SK-N-SH (cell line): ENCODE measurements around the gene SMYD2. TPM values are rescaled to one million over a fixed set of nuclear protein-coding genes. Genes with fewer than 3 reads are reported as not detected.

Source experiments
- CTCF ChIA-PET: fragments of 300-600, 350-600 bp; formaldehyde crosslinking; extraction: SDS; loops from one replicate; lab custom pipeline; 2021; lab: Yijun Ruan, JAX
- POLR2A ChIA-PET: fragments of 350-600 bp; sonication (Branson Sonifier 250); formaldehyde crosslinking; extraction: SDS; loops from one replicate; lab custom pipeline; 2020; ENCODE audit warnings: antibody characterized with exemption, inconsistent platforms; lab: Yijun Ruan, JAX
- DNase-seq: peaks from one replicate; pipeline ENCODE4 v3.0.0; 2012
- H2AFZ ChIP-seq: fragments of 200-600 bp; sonication (generic); 2 replicates; pipeline ENCODE4 v1.8.1; 2016; ENCODE audit warnings: antibody characterized with exemption, mild to moderate bottlenecking, low read depth
- H3F3A ChIP-seq: fragments of 200-600 bp; sonication (generic); replicated peaks from 2 replicates; pipeline ENCODE3; 2016; ENCODE audit warnings: antibody characterized with exemption, mild to moderate bottlenecking; ENCODE audit not compliant: insufficient read depth
- H3K27ac ChIP-seq, 2 experiments: fragments of 200-500 bp in 1 of 2; fragments of 200-600 bp in 1 of 2; sonication (Bioruptor generic) in 1 of 2; sonication (generic), shearing (Covaris generic) in 1 of 2; 2 replicates each; pipeline versions ENCODE4 v1.5.1 to v1.6.1; 2014 to 2016; ENCODE audit warnings: low read depth in 2 of 2, inconsistent platforms in 1 of 2, low read length in 1 of 2, mild to moderate bottlenecking in 1 of 2, mixed read lengths in 1 of 2
- H3K27me3 ChIP-seq: fragments of 200-600 bp; sonication (generic), shearing (Covaris generic); 2 replicates; pipeline ENCODE4 v1.6.1; 2016; ENCODE audit warnings: mixed run types; ENCODE audit not compliant: insufficient read depth
- H3K36me3 ChIP-seq, 2 experiments: fragments of 200-500 bp in 1 of 2; fragments of 200-600 bp in 1 of 2; sonication (Bioruptor generic) in 1 of 2; sonication (generic) in 1 of 2; replicated peaks in 1 of 2; 2 replicates each; pipeline versions ENCODE3 to v1.5.1; 2014 to 2016; ENCODE audit warnings: low read length in 1 of 2, mild to moderate bottlenecking in 1 of 2; ENCODE audit not compliant: insufficient read depth in 2 of 2, control insufficient read depth in 1 of 2
- H3K4me1 ChIP-seq, 2 experiments: fragments of 200-500 bp in 1 of 2; fragments of 200-600 bp in 1 of 2; sonication (Bioruptor generic) in 1 of 2; sonication (generic), shearing (Covaris generic) in 1 of 2; 2 replicates each; pipeline versions ENCODE4 v1.5.1 to v1.6.1; 2014 to 2016; ENCODE audit warnings: low read depth in 1 of 2, low read length in 1 of 2, mixed run types in 1 of 2; ENCODE audit not compliant: insufficient read depth in 2 of 2, control insufficient read depth in 1 of 2
- H3K4me2 ChIP-seq: fragments of 200-600 bp; sonication (generic), shearing (Covaris generic); 2 replicates; pipeline ENCODE4 v1.6.1; 2017; ENCODE audit warnings: mixed run types
- H3K4me3 ChIP-seq, 2 experiments: fragments of 200-500 bp in 1 of 2; fragments of 200-600 bp in 1 of 2; sonication (Bioruptor generic) in 1 of 2; sonication (generic), shearing (Covaris generic) in 1 of 2; 2 replicates each; pipeline versions ENCODE4 v1.5.1 to v1.8.1; 2014 to 2016; ENCODE audit warnings: low read depth in 2 of 2, inconsistent platforms in 1 of 2, low read length in 1 of 2, mild to moderate bottlenecking in 1 of 2, mixed read lengths in 1 of 2, moderate library complexity in 1 of 2
- H3K79me2 ChIP-seq: fragments of 200-600 bp; sonication (generic); 2 replicates; pipeline ENCODE4 v1.8.1; 2017; ENCODE audit warnings: mild to moderate bottlenecking; ENCODE audit not compliant: insufficient read depth
- H3K9ac ChIP-seq: fragments of 200-600 bp; sonication (generic); 2 replicates; pipeline ENCODE4 v1.6.1; 2017; ENCODE audit warnings: mixed run types
- H3K9me2 ChIP-seq: fragments of 200-600 bp; sonication (generic); 2 replicates; pipeline ENCODE4 v1.6.1; 2017; ENCODE audit warnings: mixed run types
- H3K9me3 ChIP-seq: fragments of 200-600 bp; sonication (generic); 2 replicates; pipeline ENCODE4 v1.6.1; 2017; ENCODE audit warnings: mixed run types, mild to moderate bottlenecking, moderate library complexity
- H4K20me1 ChIP-seq: fragments of 200-600 bp; sonication (generic); 2 replicates; pipeline ENCODE4 v1.6.1; 2017; ENCODE audit warnings: mild to moderate bottlenecking, mixed run types; ENCODE audit not compliant: insufficient read depth
- CHD2 ChIP-seq: fragments of 150-350 bp; IDR thresholded peaks from 2 replicates; pipeline ENCODE4 v1.6.1; 2018; ENCODE audit warnings: low read length; ENCODE audit not compliant: partially characterized antibody
- EP300 ChIP-seq, 2 experiments: IDR thresholded peaks; 2 replicates each; pipeline versions ENCODE4 v1.4.0 to v1.6.1; 2012; ENCODE audit warnings: borderline replicate concordance in 1 of 2, low read depth in 1 of 2, low read length in 1 of 2
- GABPA ChIP-seq: IDR thresholded peaks from 2 replicates; pipeline ENCODE4 v1.4.0; 2012; ENCODE audit warnings: low read depth, mild to moderate bottlenecking
- GATA2 ChIP-seq: sonication (generic); formaldehyde crosslinking; IDR thresholded peaks from 2 replicates; pipeline ENCODE4 v1.5.0; 2020; ENCODE audit warnings: mild to moderate bottlenecking, missing genetic modification reagents
- JUND ChIP-seq: IDR thresholded peaks from 2 replicates; pipeline ENCODE4 v1.4.0; 2012
- MXI1 ChIP-seq: IDR thresholded peaks from 2 replicates; pipeline ENCODE4 v1.6.1; 2012; ENCODE audit warnings: mild to moderate bottlenecking, low read depth, low read length, improper control_type of control experiment
- NFIC ChIP-seq: IDR thresholded peaks from 2 replicates; pipeline ENCODE4 v1.4.0; 2012; ENCODE audit warnings: borderline replicate concordance
- NRF1 ChIP-seq: IDR thresholded peaks from 2 replicates; pipeline ENCODE4 v1.6.1; 2012; ENCODE audit warnings: low read depth, mild to moderate bottlenecking, low read length
- SMC3 ChIP-seq: IDR thresholded peaks from 2 replicates; pipeline ENCODE4 v1.6.1; 2012; ENCODE audit warnings: low read depth, low read length, improper control_type of control experiment
- TAF1 ChIP-seq: IDR thresholded peaks from 2 replicates; pipeline ENCODE4 v1.6.1; 2012; ENCODE audit warnings: low read depth, mild to moderate bottlenecking, low read length, moderate library complexity, borderline replicate concordance
- TCF12 ChIP-seq: IDR thresholded peaks from 2 replicates; pipeline ENCODE4 v1.4.0; 2012
- TEAD4 ChIP-seq: IDR thresholded peaks from 2 replicates; pipeline ENCODE4 v1.4.0; 2012; ENCODE audit warnings: mild to moderate bottlenecking, borderline replicate concordance; ENCODE audit not compliant: insufficient read depth
- WGBS: methylation state at CpG from one replicate; pipeline ENCODE4 v1.1.6; 2017; ENCODE audit warnings: low lambda C conversion rate; 5-methylcytosine and 5-hydroxymethylcytosine counted together
- polyA plus RNA-seq, 3 experiments: library from polyadenylated mRNA; depleted of rRNA; stranded (reverse); fragments of >200 nt; gene quantifications; 2 replicates each; pipeline ENCODE4 v1.2.3, GENCODE V29; 2012
- TF ChIP-seq, protein P1 (sequence below): fragments of 150-350 bp; IDR thresholded peaks from 2 replicates; pipeline ENCODE4 v1.6.1; 2016; ENCODE audit warnings: mild to moderate bottlenecking, low read depth, low read length
- TF ChIP-seq, protein P2 (sequence below): IDR thresholded peaks from 2 replicates; pipeline ENCODE4; 2012
- TF ChIP-seq, protein P3 (sequence below): IDR thresholded peaks from 2 replicates; pipeline ENCODE4 v1.4.0; 2012; ENCODE audit warnings: low read depth
- TF ChIP-seq, protein P4 (sequence below): IDR thresholded peaks from 2 replicates; pipeline ENCODE4 v1.4.0; 2012; ENCODE audit warnings: low read depth, borderline replicate concordance
- TF ChIP-seq, protein P5 (sequence below): fragments of 200-600 bp; sonication (generic); IDR thresholded peaks from 2 replicates; pipeline ENCODE4 v1.6.1; 2017; ENCODE audit warnings: antibody characterized with exemption, mild to moderate bottlenecking, moderate library complexity
- TF ChIP-seq, protein P6 (sequence below): fragments of 150-350 bp; IDR thresholded peaks from 2 replicates; pipeline ENCODE4 v1.6.1; 2017; ENCODE audit warnings: antibody characterized with exemption, low read length, low read depth, borderline replicate concordance
- TF ChIP-seq, protein P7 (sequence below): IDR thresholded peaks from 2 replicates; pipeline ENCODE4 v1.4.0; 2012; ENCODE audit warnings: low read depth, borderline replicate concordance

Gene SMYD2
- polyA plus RNA-seq, 1 of the 3 experiments (the other 2 are of a cell fraction): 23.1 TPM

DNA sequence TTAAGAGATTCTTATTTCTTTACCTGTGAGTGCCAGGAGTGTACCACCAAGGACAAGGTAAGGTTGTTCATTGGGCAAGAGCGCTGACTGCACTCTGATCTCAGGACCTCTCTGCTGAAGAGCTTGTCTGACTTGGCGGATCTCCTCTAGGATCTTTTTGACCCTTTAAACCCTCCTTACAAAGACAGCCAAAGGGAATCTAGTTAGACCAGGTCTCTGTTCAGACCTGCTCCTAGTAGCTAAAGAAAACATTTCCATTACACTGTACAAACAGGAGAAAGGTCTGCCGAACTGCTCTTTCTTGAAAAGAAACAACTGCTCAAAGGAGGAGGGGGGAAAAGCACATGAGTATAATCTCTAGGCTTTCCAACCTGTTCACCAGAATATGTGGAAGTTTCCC is 49.3 kb downstream of the SMYD2 start:
- peaks cover 0 to 30% of the 10 kb centered on the region in 2 experiments for H3K36me3 ChIP-seq
- 88% methylated on average over 3 of the region's 3 CpGs for WGBS
- DNase-seq: no peak
- no peak overlapping the region for H3K4me2 ChIP-seq
- no peaks in the 10 kb centered on the region for H3K9me2 ChIP-seq
- no peaks in the 10 kb centered on the region for H3K79me2 ChIP-seq
- H4K20me1 ChIP-seq: no peaks in the 10 kb centered on the region
- H3K9ac ChIP-seq: no peak overlapping the region
- POLR2A ChIA-PET: interaction anchor here (0.5 kb wide), 1 partner anchor 9 kb away, joined by 3 read pairs; no protein-coding TSS in a partner anchor
- H3K4me1 ChIP-seq: peaks cover 0 to 7% of the 10 kb centered on the region in 2 experiments; a peak in 1 of 4 replicates
- TF ChIP-seq, protein P1, sequence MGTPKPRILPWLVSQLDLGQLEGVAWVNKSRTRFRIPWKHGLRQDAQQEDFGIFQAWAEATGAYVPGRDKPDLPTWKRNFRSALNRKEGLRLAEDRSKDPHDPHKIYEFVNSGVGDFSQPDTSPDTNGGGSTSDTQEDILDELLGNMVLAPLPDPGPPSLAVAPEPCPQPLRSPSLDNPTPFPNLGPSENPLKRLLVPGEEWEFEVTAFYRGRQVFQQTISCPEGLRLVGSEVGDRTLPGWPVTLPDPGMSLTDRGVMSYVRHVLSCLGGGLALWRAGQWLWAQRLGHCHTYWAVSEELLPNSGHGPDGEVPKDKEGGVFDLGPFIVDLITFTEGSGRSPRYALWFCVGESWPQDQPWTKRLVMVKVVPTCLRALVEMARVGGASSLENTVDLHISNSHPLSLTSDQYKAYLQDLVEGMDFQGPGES: no peak
- TF ChIP-seq GATA2 (no peak), SMC3 (no peak), CHD2 (no peak), NRF1 (no peak), TCF12 (no peak), JUND (no peak), GABPA (no peak)
- TF ChIP-seq, protein P2, sequence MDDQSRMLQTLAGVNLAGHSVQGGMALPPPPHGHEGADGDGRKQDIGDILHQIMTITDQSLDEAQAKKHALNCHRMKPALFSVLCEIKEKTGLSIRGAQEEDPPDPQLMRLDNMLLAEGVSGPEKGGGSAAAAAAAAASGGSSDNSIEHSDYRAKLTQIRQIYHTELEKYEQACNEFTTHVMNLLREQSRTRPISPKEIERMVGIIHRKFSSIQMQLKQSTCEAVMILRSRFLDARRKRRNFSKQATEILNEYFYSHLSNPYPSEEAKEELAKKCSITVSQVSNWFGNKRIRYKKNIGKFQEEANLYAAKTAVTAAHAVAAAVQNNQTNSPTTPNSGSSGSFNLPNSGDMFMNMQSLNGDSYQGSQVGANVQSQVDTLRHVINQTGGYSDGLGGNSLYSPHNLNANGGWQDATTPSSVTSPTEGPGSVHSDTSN: no peak
- TF ChIP-seq, protein P3, sequence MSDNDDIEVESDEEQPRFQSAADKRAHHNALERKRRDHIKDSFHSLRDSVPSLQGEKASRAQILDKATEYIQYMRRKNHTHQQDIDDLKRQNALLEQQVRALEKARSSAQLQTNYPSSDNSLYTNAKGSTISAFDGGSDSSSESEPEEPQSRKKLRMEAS: no peak
- TF ChIP-seq, protein P4, sequence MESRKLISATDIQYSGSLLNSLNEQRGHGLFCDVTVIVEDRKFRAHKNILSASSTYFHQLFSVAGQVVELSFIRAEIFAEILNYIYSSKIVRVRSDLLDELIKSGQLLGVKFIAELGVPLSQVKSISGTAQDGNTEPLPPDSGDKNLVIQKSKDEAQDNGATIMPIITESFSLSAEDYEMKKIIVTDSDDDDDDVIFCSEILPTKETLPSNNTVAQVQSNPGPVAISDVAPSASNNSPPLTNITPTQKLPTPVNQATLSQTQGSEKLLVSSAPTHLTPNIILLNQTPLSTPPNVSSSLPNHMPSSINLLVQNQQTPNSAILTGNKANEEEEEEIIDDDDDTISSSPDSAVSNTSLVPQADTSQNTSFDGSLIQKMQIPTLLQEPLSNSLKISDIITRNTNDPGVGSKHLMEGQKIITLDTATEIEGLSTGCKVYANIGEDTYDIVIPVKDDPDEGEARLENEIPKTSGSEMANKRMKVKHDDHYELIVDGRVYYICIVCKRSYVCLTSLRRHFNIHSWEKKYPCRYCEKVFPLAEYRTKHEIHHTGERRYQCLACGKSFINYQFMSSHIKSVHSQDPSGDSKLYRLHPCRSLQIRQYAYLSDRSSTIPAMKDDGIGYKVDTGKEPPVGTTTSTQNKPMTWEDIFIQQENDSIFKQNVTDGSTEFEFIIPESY: no peak
- H3K9me3 ChIP-seq: no peaks in the 10 kb centered on the region
- H2AFZ ChIP-seq: no peak overlapping the region
- H3K4me3 ChIP-seq: no peak overlapping the region
- CTCF ChIA-PET: interaction anchor here (0.8 to 13.9 kb wide), 16 partner anchors 8 to 1197 kb away, joined by 3 to 393 read pairs (median 14); no protein-coding TSS in a partner anchor
- no peaks in the 10 kb centered on the region for H3K27me3 ChIP-seq
- no peak overlapping the region for H3K27ac ChIP-seq
- no peaks in the 10 kb centered on the region for H3F3A ChIP-seq

DNA sequence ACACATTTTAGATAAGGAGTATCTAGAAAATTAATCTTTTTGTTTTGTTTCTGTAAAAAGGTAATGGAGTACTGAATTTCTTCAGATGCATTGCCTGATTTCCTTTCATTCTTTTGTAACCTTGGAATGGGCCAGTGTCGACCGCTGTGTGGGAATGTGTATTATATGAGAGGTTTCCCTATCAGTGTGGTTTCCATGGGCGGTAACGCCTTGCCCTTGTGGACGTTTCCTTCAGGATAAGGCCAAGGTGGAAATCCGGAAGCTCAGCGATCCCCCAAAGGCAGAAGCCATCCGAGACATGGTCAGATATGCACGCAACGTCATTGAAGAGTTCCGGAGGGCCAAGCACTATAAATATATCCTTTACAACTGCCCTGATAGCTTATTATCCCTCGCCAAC is 49.8 kb downstream of the SMYD2 start:
- Histone ChIP-seq H2AFZ (no peak overlapping the region), H3F3A (no peaks in the 10 kb centered on the region), H3K36me3 (peaks cover 0 to 33% of the 10 kb centered on the region in 2 experiments), H3K9me2 (no peaks in the 10 kb centered on the region), H4K20me1 (no peaks in the 10 kb centered on the region), H3K79me2 (no peaks in the 10 kb centered on the region)
- CTCF ChIA-PET: interaction anchor here (0.9 to 13.9 kb wide), 24 partner anchors 9 to 1196 kb away, joined by 3 to 393 read pairs (median 18); no protein-coding TSS in a partner anchor
- 95% methylated on average over 12 of the region's 12 CpGs for WGBS
- no peak for DNase-seq
- POLR2A ChIA-PET: interaction anchor here (0.5 kb wide), 1 partner anchor 8 kb away, joined by 3 read pairs; no protein-coding TSS in a partner anchor
- TF ChIP-seq, protein P5, sequence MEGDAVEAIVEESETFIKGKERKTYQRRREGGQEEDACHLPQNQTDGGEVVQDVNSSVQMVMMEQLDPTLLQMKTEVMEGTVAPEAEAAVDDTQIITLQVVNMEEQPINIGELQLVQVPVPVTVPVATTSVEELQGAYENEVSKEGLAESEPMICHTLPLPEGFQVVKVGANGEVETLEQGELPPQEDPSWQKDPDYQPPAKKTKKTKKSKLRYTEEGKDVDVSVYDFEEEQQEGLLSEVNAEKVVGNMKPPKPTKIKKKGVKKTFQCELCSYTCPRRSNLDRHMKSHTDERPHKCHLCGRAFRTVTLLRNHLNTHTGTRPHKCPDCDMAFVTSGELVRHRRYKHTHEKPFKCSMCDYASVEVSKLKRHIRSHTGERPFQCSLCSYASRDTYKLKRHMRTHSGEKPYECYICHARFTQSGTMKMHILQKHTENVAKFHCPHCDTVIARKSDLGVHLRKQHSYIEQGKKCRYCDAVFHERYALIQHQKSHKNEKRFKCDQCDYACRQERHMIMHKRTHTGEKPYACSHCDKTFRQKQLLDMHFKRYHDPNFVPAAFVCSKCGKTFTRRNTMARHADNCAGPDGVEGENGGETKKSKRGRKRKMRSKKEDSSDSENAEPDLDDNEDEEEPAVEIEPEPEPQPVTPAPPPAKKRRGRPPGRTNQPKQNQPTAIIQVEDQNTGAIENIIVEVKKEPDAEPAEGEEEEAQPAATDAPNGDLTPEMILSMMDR: no peak
- TF ChIP-seq, protein P6, sequence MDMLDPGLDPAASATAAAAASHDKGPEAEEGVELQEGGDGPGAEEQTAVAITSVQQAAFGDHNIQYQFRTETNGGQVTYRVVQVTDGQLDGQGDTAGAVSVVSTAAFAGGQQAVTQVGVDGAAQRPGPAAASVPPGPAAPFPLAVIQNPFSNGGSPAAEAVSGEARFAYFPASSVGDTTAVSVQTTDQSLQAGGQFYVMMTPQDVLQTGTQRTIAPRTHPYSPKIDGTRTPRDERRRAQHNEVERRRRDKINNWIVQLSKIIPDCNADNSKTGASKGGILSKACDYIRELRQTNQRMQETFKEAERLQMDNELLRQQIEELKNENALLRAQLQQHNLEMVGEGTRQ: no peak
- TF ChIP-seq TAF1: no peak
- TF ChIP-seq MXI1: no peak
- TF ChIP-seq TEAD4: no peak
- TF ChIP-seq, protein P7, sequence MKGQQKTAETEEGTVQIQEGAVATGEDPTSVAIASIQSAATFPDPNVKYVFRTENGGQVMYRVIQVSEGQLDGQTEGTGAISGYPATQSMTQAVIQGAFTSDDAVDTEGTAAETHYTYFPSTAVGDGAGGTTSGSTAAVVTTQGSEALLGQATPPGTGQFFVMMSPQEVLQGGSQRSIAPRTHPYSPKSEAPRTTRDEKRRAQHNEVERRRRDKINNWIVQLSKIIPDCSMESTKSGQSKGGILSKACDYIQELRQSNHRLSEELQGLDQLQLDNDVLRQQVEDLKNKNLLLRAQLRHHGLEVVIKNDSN: no peak
- TF ChIP-seq NFIC: no peak
- no peak for TF ChIP-seq EP300 (IDR thresholded peaks at IDR 0.05; ENCODE audit: borderline replicate concordance in 1 of 2, low read depth in 1 of 2, low read length in 1 of 2)
- TF ChIP-seq, all 33 proteins: peak for 0
- Histone ChIP-seq H3K4me3 (no peak overlapping the region), H3K4me2 (no peak overlapping the region), H3K27ac (no peak overlapping the region), H3K4me1 (peaks cover 0 to 7% of the 10 kb centered on the region in 2 experiments; a peak in 1 of 4 replicates), H3K27me3 (no peaks in the 10 kb centered on the region), H3K9ac (no peak overlapping the region), H3K9me3 (no peaks in the 10 kb centered on the region)
